Thoracic aorta (tissue), 2 donors: ENCODE measurements around the gene FAM120B. TPM values are rescaled to one million over a fixed set of nuclear protein-coding genes. Genes with fewer than 3 reads are reported as not detected.

Experiments
- ATAC-seq: fragments of 150-250 bp; one replicate; pipeline ENCODE4 v1.8.0; 2017; ENCODE audit warnings: low read depth; ENCODE audit not compliant: insufficient number of reproducible peaks, low FRiP score
- DNase-seq: peaks from one replicate; pipeline ENCODE4 v3.0.0-alpha.2; 2020; ENCODE audit warnings: low spot score
- H3K27ac ChIP-seq, 2 donors: fragments of 200-600 bp; sonication (generic); 1 replicate in 1 of 2; 2 replicates in 1 of 2; pipeline ENCODE4 v1.5.1; 2016; ENCODE audit warnings: mild to moderate bottlenecking in 2 of 2, moderate library complexity in 2 of 2
- H3K27me3 ChIP-seq: fragments of 200-600 bp; sonication (generic); replicated peaks from 2 replicates; pipeline ENCODE4 v1.6.0; 2016; ENCODE audit warnings: mild to moderate bottlenecking; ENCODE audit not compliant: insufficient read depth
- H3K36me3 ChIP-seq: fragments of 200-600 bp; sonication (generic); one replicate; pipeline ENCODE4 v1.5.1; 2016
- H3K4me1 ChIP-seq, 2 donors: fragments of 200-600 bp; sonication (generic); 1 replicate in 1 of 2; 2 replicates in 1 of 2; pipeline versions ENCODE4 v1.5.1 to v1.6.0; 2016; ENCODE audit warnings: low read depth in 2 of 2, mild to moderate bottlenecking in 1 of 2; ENCODE audit not compliant: control insufficient read depth in 1 of 2
- H3K4me3 ChIP-seq: fragments of 200-600 bp; sonication (generic); 2 replicates; pipeline ENCODE4 v1.5.1; 2016; ENCODE audit warnings: mild to moderate bottlenecking
- H3K9me3 ChIP-seq: fragments of 200-600 bp; sonication (generic); 2 replicates; pipeline ENCODE4 v1.5.1; 2016
- total RNA-seq, 2 donors: library from RNA; depleted of rRNA; stranded (reverse); fragments of >200 nt; gene quantifications; one replicate each; pipeline versions ENCODE4 v1.1.0 to v1.2.3, GENCODE V29; 2016
- TF ChIP-seq, protein P1 (sequence below): fragments of 200-600 bp; sonication (generic); IDR thresholded peaks from one replicate; pipeline ENCODE4 v1.5.1; 2019; ENCODE audit warnings: antibody characterized with exemption

The FAM120B gene
- total RNA-seq, 2 donors from 2014 or later, result 21.0 to 24.1 TPM

DNA sequence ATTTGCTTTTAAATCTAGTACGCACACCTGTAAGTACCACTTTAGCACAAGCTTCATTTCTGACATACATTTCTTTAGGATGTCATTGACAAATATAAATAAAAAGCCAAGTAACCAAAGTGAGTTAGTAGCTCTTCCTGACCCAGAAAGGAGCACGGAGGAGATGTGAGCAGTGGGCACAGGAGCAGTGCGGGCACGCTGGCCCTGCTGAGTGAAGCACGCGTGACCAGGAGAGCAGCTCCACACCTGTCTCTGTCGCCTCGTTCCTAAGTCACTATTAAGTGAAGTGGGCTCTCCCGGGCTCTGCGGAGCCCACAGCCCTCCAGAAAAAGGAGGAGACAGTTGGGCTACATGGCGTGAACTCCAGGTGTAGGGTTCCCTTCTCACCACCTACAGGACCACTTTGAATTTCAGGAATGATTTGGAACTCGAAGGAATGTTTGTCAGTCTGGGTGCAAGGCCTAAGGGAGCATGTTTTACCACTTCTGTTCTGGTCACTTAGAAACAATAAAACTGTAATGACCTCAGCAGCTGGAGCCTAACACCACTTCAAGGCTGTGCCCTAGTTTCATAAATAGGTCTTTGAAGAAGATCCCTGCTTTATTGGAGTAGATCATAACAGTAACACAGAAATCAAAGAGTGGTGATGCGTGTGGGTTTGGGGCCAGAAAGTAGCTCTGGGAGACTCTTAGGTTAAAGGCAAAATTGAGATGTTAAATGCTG lies 95.9 kb downstream of the FAM120B start:
- DNase-seq (no peak), ATAC-seq (no peak)
- Histone ChIP-seq H3K4me1 (no peaks in the 10 kb centered on the region), H3K36me3 (peaks cover 31% of the 10 kb centered on the region), H3K27me3 (no peaks in the 10 kb centered on the region), H3K9me3 (no peaks in the 10 kb centered on the region), H3K27ac (no peak overlapping the region), H3K4me3 (no peak overlapping the region)
- TF ChIP-seq, protein P1, sequence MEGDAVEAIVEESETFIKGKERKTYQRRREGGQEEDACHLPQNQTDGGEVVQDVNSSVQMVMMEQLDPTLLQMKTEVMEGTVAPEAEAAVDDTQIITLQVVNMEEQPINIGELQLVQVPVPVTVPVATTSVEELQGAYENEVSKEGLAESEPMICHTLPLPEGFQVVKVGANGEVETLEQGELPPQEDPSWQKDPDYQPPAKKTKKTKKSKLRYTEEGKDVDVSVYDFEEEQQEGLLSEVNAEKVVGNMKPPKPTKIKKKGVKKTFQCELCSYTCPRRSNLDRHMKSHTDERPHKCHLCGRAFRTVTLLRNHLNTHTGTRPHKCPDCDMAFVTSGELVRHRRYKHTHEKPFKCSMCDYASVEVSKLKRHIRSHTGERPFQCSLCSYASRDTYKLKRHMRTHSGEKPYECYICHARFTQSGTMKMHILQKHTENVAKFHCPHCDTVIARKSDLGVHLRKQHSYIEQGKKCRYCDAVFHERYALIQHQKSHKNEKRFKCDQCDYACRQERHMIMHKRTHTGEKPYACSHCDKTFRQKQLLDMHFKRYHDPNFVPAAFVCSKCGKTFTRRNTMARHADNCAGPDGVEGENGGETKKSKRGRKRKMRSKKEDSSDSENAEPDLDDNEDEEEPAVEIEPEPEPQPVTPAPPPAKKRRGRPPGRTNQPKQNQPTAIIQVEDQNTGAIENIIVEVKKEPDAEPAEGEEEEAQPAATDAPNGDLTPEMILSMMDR, result no peak

DNA sequence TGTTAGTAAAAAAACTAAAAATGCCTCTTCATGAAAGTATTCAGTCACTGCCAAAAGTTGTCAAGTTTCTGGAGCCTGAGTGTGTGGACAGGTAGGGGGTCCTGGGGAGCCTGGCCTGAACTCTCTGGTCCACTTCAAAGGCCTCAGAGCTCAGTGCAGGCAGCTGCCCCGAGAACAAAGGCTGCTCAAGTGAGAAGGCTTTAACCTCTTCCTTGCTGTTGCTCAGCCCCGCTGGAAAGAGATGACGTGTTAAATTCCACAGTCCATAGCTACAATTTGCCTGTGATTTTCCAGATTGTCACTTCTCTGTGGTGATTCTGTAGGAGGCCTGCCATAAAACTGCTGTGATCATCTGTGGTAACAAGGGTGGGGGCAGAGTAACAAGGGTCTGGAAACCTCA lies 96.9 kb downstream of the FAM120B start:
- H3K36me3 ChIP-seq, result peaks cover 31% of the 10 kb centered on the region
- H3K9me3 ChIP-seq, result no peaks in the 10 kb centered on the region
- TF ChIP-seq, protein P1, result no peak
- ATAC-seq (no peak), DNase-seq (no peak)
- no peak overlapping the region for H3K27ac ChIP-seq
- no peak overlapping the region for H3K4me3 ChIP-seq
- no peaks in the 10 kb centered on the region for H3K27me3 ChIP-seq
- no peaks in the 10 kb centered on the region for H3K4me1 ChIP-seq

DNA sequence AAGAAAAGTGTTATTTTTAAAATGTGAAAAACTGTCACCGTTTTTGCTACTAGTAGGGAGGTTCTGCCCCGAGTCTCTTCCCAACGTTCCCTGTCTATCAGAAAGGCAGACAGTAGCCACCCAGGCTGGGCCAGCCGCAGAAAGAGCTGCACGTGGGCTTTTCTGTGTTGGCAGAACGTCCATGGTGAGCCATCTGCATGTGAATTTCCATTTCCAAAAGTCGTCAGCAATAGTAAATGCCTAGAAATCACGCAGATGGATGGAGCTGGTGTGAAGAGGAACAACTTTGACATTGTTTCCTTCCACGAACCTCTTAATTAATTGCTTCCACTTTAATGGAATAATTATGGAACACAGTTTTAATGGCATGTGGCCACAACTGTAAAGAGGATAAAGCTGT lies 97.5 kb downstream of the FAM120B start:
- DNase-seq (no peak), ATAC-seq (no peak)
- no peaks in the 10 kb centered on the region for H3K27me3 ChIP-seq
- no peaks in the 10 kb centered on the region for H3K9me3 ChIP-seq
- H3K27ac ChIP-seq, result no peak overlapping the region
- TF ChIP-seq, protein P1, result no peak
- H3K4me3 ChIP-seq, result no peak overlapping the region
- no peaks in the 10 kb centered on the region for H3K4me1 ChIP-seq
- peaks cover 27% of the 10 kb centered on the region for H3K36me3 ChIP-seq

DNA sequence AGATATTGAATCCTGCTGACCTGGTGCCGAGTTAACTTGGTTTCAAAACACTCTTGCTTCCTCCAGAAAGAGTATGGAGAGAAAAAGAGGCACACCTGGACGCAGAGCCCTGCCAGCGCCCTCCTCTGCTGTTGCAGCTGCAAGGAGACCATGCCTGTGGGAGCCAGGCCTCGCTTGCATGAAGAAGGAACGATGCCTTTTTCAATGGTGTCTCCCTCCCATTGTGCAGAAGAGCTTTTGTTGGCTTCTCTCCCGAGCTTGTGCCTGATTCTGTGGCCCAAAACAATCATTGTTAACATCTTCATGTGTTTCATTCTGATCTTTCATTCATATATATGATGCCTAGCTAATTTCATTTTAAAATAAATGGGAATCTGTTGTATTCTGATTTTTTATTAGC lies 98.1 kb downstream of the FAM120B start:
- no peak overlapping the region for H3K27ac ChIP-seq
- TF ChIP-seq, protein P1, result no peak
- DNase-seq (no peak), ATAC-seq (no peak)
- H3K27me3 ChIP-seq, result no peaks in the 10 kb centered on the region
- H3K9me3 ChIP-seq, result no peaks in the 10 kb centered on the region
- H3K36me3 ChIP-seq, result peaks cover 25% of the 10 kb centered on the region
- no peaks in the 10 kb centered on the region for H3K4me1 ChIP-seq
- no peak overlapping the region for H3K4me3 ChIP-seq

DNA sequence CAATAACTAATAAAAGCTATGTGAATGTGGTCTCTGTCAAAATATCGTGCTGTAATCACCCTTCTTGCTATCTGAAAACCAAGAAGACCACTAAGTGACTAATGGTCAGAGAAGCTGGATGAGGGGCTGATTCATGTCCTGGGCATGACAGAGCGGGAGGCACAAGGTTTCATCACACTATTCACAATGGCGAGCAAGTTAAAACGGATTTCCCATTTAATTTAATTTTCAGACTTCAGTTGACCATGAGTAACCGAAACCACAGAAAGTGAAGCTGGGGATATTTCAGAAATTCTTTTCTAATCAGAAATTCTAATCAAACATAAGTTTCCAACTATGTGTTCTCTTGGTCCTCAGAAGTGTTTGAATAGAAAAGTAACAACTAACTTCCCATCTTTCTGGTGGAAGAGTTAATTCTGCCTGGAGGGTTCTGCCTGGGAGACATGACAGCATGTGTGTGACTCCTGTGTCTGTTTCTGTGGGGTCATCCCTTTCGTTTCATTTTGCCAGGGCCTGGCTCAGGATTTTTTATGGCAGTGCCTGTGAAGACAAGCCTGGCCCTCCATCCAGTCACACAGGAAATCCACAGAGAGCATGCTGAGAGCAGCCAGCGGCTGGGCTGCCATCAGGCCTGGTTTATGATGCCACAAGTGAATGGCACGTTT lies 98.9 kb downstream of the FAM120B start:
- DNase-seq (no peak), ATAC-seq (no peak)
- no peak overlapping the region for H3K4me3 ChIP-seq
- TF ChIP-seq, protein P1, result no peak
- H3K27me3 ChIP-seq, result no peaks in the 10 kb centered on the region
- H3K9me3 ChIP-seq, result no peaks in the 10 kb centered on the region
- H3K36me3 ChIP-seq, result peaks cover 20% of the 10 kb centered on the region
- no peaks in the 10 kb centered on the region for H3K4me1 ChIP-seq
- H3K27ac ChIP-seq, result no peak overlapping the region
